SW480 (cell line): ENCODE measurements around the gene FBXW2.

Experiments used
- DNase-seq: peaks from one replicate; pipeline ENCODE4 v3.0.0-alpha.2; 2016; ENCODE audit warnings: low spot score

The FBXW2 gene

GRCh38 chr9:120742951-120743416 lies 50.2 kb downstream of the FBXW2 start:
- DNase-seq, result peak; percentile 63

GRCh38 chr9:120741701-120742100 lies 51.5 kb downstream of the FBXW2 start:
- DNase-seq, result no peak

GRCh38 chr9:120741191-120741590 lies 52.0 kb downstream of the FBXW2 start:
- DNase-seq, result no peak

DNA sequence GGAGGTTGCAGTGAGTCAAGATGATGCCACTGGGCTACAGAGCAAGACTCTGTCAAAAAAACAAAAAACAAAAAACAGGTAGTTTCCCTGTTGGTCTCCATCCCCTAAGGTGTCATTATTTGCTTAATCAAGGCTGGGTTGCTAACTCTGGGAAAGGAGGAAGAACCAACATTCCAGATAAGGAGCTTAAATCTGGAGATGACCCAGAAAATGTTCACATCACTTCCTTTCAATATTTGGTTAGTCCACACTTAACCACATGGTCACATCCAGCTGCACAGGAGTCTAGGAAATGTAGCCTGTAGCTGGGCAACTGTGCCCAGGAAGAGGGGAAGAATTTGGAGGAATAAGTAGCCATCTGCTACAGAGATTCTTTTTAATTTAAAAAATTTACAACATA lies 53.1 kb downstream of the FBXW2 start:
- no peak for DNase-seq

DNA sequence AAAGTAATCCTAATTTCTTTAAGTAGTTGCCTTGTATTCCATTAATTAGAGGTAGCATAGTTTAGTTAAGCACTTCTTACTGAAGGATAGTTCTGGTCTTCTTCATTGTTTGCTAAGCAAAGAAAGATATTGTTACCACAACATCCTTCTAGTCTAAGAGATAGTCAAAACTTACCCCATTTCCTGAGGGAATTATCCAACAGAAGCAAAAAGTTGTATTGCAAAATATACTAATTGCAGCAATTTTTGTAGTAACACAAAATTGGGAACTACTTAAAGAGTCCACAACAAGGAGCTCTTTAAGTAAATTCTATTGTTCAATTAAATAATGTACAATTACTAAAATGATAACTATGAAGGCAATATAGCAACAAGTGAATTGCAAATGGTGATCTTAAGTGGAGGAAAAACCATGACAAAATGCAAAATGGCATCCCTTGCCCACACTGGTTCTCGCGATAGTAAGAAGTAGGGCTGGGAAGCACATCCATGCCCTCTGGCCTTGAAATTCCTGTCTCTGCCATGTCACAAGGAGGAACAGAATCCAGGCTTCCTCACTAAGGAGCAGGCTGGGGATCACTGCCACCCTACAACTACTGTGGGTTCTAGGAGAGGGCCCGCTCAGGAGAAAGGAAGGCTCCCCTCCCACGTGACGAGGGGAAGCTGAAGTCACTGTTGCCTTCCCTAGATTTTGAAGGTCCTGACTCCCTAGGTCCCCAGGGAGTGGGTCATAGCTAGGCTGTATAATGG lies 55.6 kb downstream of the FBXW2 start:
- DNase-seq, result no peak

DNA sequence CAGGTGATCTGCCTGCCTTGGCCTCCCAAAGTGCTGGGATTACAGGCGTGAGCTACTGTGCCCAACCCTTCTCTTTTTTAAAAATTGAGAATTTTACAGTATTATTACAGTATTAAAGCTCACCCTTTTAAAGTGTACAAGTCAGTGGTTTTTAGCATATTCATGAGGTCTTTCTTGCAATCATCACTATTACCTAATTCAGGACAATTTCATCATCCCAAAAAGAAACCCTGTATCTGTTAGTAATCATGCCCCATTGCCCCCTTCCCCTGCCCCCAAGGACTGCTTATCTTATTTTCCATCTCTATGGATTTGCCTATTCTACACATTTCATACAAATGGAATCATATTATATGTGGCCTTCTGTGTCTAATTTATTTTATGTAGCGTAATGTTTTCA lies 56.3 kb downstream of the FBXW2 start:
- no peak for DNase-seq

DNA sequence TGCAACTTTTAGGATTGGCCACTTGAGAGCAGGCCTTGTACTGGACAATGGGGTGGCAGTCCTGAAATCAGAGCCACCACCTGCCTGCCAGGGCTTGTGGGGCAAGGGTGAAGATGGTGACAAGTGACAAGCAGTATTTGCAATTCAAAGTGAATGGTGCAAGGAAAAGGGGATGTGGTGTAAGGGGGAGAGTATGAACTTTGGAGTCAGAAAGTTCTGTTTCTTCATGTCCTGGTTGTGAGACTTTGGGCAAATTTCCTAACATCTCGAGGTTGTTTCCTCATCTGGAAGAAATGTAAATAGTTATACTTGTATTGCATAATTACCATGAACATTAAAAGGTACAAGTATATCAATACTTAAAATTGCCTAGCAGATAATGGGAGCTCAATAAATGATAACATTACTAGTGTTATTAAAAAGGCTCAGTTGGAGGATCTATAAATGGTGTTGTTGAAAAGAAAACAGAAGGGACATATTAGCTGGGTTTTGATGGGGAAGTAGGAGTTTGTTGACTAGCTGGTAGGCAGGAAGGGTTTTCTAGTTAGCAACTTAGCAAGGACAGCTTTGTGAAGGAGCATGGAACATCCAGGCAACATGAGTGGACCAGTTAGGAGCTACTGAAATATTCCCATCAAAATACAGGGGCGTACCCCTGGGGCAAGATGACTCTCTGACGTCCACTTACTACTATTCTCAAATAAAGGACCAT lies 57.6 kb downstream of the FBXW2 start:
- DNase-seq, result no peak

- DNase-seq, result no peak
These were observed 58.4 kb downstream of the FBXW2 start for GRCh38 chr9:120734607-120735410.

GRCh38 chr9:120733190-120733589 lies 60.0 kb downstream of the FBXW2 start:
- no peak for DNase-seq

DNA sequence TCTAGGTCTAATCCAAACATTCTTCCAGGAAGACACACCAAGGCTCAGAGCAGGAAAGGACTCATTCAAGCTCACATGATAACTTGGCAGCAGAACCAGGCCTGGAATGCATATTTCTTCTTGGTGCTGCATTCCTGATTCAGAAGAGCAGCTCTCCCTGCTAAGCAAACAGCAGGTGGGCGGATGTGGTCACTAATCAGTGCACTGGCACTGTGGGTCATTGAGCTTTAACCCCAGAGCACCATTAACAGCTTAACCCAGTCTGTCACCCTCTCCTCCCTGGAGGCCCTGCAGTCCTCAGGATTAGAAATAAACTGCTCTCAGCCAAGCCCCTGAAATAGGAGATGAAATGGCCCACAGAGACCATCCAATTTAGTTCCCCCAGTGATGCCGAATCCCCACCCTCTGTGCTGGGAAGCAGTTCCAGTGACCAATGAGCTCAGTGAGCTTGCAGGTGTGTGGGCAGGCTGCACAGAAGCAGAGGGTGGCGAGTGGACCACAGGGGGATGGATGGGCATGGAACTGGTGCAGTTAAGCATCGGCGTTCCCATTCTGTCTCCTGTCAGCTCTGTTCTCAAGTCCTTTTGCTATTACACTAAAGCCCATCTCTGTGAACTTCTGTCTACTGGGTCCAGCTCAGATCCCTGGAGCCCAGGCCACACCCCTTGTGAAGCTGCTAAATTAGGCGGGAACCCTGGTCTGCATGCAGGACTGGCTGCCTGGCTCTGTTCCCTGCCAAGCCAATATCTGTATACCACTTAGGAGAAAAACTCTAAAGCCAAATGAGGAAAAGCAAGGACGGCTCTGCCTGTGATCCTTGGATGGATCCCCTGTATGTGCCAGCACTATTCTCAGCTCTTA lies 62.3 kb downstream of the FBXW2 start:
- DNase-seq, result peak; percentile 84

GRCh38 chr9:120729791-120730241 lies 63.4 kb downstream of the FBXW2 start:
- DNase-seq, result no peak

GRCh38 chr9:120726484-120726883 lies 66.7 kb downstream of the FBXW2 start:
- DNase-seq, result no peak

- DNase-seq, result no peak
These were observed 67.3 kb downstream of the FBXW2 start for GRCh38 chr9:120725907-120726306.

DNA sequence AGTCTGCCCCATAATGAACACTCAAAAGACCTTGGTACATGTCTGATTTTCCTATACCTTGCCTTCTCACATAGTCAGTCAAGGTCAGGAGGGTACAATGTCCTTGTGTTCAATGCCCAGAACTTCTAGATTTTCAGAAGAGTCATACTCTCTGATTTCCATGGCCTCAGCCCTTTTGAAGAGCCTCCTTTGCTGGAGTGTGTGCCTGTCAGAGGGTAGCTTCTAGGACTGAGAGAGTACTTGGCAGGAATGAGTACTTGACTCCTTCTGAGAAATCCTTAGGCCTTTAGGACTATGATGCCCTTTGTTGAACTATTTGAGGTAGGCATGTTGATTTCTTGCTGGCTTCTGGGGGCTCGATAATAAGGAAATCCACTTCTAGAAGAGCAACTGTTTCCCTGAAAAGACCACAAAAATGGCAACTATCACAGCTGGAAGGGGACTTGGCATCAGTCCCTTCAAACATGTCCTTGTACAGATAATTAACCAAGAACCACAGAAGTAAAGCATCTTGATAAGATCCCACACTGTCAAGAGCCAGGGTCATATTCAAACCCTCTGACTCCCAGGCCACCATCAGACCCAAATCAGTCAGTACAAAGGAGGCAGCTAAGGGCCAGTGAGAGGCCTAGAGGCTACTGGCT lies 68.3 kb downstream of the FBXW2 start:
- no peak for DNase-seq

DNA sequence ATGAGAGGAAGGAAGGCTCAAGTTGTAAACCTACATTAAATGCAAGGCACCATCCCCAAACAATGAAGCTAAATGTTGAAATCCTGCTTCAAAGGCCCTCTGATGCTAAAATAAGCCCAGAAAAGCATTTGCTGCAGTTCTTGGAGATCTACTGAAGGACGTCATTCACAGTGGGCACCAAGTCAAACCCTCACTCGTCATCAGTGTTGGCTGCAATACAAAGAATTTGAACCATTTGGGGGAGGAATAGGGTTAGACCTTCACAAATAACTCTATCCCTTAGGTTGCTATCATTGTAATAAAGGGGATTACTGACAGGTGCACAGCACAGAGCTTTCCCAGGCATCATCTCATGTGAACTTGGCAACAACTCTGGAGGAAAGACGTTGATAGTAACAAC lies 69.7 kb downstream of the FBXW2 start:
- no peak for DNase-seq

DNA sequence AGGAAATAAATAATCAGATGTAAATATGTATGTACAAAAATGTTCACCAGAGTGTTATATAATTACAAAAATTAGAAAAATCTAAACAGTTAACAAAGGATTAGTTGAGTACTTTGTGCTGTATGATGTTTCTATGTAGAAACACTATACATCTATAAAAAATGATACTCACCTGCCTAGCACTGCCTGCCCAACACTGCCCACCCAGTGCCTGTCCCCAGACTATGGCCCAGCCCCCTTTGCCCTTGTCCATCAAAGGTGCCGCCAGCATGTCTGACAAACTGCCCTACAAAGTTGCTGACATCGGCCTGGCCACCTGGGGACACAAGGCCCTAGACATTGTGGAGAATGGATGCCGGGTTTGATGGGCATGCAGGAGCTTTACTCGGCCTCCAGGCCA lies 72.8 kb downstream of the FBXW2 start:
- no peak for DNase-seq

DNA sequence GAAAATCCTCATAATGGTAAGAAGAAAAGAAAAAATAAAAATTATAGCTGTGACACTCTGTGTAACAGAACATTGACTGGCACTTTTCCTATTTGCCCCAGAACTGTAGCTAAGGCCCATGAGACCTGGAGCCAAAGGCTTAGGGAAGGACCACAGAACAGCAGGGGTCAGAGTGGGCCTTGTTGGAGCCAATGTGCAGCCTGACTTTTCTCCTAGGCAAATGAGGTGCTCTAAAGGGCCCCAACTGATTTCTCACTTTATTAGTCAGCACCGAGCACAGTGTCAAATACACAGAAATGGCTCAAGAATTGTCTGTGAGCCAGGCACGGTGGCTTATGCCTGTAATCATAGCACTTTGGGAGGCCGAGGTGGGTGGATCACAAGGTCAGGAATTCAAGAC lies 74.9 kb downstream of the FBXW2 start:
- DNase-seq, result no peak

DNA sequence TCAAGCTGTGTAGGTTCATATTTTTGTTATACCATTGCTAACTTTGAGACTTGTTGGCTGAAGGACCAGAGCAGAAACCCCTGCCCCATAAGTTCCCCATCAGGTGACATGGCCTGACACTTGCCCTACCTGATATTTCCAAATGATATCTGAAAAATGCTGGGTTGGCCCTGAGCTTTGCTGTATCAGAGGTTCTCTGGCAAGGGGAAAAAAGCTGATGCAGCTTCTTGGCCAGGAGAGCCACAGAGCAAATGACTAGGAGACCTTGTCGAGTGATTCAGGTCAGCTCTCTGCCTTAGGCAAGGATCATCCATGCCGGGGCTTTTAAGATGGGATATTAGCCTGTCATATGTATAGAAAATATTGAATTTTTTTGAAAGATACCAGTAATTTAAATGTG lies 76.0 kb downstream of the FBXW2 start:
- no peak for DNase-seq

DNA sequence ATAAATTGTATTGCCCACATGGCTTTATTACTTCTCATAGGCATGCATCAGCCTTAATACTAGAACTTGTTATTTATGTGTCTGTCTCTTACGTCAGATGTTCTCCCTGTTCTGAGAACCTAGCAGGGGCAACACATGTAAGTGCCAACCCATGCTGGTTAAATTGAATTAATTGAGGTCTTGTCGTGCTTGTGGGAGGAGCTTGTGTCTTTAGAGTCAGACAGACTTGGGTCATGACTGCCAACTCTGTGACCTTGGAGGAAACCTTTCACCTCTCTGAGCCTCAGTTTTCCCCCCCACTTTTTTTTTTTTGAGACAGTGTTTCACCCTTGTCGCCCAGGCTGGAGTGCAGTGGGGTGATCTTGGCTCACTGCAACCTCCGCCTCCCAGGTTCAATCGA lies 76.7 kb downstream of the FBXW2 start:
- no peak for DNase-seq

- DNase-seq, result no peak
These were observed 77.8 kb downstream of the FBXW2 start for GRCh38 chr9:120715389-120715924.

DNA sequence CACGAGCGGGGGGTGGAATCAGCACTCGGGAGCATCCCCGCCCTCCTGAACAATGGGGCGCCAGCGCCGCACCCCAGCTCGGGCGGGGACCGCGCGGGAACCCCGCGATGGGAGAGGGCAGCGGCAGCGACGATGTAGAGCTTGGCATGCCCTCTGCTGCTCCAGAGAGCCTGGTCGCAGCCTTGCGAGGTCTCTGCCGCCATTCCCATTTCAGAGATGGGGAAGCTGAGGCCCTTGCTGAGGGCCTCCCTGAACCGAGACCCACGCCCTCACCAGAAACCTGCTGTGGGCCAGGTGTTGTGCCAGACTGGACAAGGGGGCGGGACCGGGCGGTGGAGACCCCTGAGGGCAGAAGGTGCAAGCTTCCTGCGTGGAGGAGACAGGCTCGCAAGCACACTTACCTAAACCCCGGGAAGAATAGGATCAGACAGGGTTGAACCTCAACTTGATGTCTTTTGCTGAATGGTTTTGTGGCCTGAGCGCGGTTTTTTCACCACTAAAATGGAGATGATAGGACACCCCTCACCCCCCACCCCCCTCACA lies 78.3 kb downstream of the FBXW2 start:
- DNase-seq, result no peak
